BLaER1 (cell line): Measurements from ENCODE around the gene SEC14L1.
A peak's percentile ranks its signal among the peaks of the same experiment; 100 is the strongest.

Experiments used
- H3K27ac ChIP-seq: shearing (Covaris generic); formaldehyde crosslinking; 2 replicates; pipeline ENCODE4 v1.8.1; 2022
- H3K27me3 ChIP-seq: shearing (Covaris generic); formaldehyde crosslinking; 2 replicates; pipeline ENCODE4 v1.8.1; 2022
- H3K36me3 ChIP-seq: shearing (Covaris generic); formaldehyde crosslinking; 2 replicates; pipeline ENCODE4 v1.8.1; 2022
- H3K4me1 ChIP-seq: shearing (Covaris generic); formaldehyde crosslinking; 2 replicates; pipeline ENCODE4 v1.8.1; 2022
- H3K4me2 ChIP-seq: shearing (Covaris generic); formaldehyde crosslinking; 2 replicates; pipeline ENCODE4 v1.8.1; 2022
- H3K4me3 ChIP-seq: shearing (Covaris generic); formaldehyde crosslinking; 2 replicates; pipeline ENCODE4 v1.8.1; 2022
- H3K9ac ChIP-seq: shearing (Covaris generic); formaldehyde crosslinking; 2 replicates; pipeline ENCODE4 v1.8.1; 2022
- H3K9me3 ChIP-seq: shearing (Covaris generic); formaldehyde crosslinking; 2 replicates; pipeline ENCODE4 v1.8.1; 2022
- H4K20me1 ChIP-seq: shearing (Covaris generic); formaldehyde crosslinking; 2 replicates; pipeline ENCODE4 v1.8.1; 2022
- Cebpa-rat ChIP-seq: shearing (Covaris generic); IDR thresholded peaks from 2 replicates; pipeline ENCODE4 v1.8.1; 2022

SEC14L1 gene

DNA sequence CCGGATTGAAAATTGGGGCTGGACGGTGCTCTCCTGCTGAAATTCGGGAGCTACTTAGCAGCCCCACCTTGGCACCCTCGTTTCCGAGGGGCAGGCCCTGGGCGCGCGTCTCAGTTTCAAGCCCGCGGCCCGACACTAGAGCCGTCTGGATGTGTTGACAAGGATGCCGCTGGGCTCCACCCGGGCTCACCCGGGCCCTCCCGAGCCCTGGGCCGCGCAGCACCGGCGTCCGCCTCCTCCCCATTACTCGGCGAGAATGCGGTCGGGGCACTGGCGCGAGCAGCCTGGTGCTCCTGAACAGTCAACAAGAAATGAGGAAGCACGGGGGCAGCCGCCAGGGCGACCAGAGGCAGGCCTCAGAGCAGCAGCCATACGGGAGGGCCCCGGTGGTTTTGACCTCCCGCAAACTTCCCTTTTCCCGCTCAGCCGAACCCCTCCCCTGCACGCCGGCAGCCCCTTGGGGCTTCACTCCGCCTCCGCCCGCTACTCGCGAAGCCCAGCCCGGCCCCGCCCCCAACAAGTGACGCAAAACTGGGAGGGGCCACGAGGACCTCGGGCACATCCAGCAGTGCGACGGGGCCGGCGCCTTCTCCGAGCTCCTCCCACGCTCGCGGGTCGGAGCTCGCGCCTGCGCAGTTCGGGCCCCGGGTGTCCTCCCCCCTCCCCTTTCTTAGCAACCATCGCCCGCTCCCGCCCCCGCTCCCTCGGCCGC, 447 bp upstream of the SEC14L1 start:
- H3K9me3 ChIP-seq, result peaks cover 27% of the 10 kb centered on the region
- TF ChIP-seq Cebpa-rat, result no peak
- peaks cover 21% of the 10 kb centered on the region for H3K36me3 ChIP-seq
- H3K4me2 ChIP-seq, result peak overlapping the region; percentile 82
- H3K27me3 ChIP-seq, result no peaks in the 10 kb centered on the region
- peak overlapping the region; percentile 93 for H3K27ac ChIP-seq
- H3K4me1 ChIP-seq, result peaks cover 59% of the 10 kb centered on the region
- peak overlapping the region; percentile 49 for H3K4me3 ChIP-seq
- H4K20me1 ChIP-seq, result peaks cover 21% of the 10 kb centered on the region
- peak overlapping the region; percentile 75 for H3K9ac ChIP-seq

DNA sequence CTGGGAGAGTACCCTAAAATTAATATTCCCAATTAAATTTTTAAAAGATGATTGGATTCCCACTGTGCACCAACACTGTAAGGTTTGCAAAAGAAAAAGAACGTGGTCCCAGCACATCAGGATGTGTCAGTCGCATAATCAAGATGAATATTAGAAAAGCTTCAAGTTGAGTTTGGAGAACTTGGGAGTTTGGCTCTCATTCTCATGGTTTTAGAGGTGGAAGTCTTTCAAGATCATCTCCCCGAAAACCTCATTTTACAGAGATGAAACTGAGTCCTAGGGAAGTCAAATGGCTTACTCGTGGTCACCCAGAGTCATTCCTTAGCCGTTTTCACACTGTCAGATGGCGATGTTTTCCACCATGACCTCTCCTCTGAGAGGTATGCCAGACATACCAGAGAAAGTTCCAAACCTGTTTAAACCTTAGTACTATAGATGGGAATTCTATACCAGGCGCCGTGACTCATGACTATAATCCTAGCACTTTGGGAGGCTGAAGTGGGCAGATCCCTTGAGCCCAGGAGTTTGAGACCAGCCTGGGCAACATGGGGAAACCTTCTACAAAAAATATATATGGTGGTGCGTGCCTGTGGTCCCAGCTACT, 1.2 kb downstream of the SEC14L1 start:
- Histone ChIP-seq H3K9ac (peak overlapping the region; percentile 82), H3K9me3 (peaks cover 26% of the 10 kb centered on the region), H3K4me3 (peak overlapping the region; percentile 78), H3K4me2 (peak overlapping the region; percentile 90), H3K27ac (no peak overlapping the region), H3K27me3 (no peaks in the 10 kb centered on the region), H3K4me1 (peaks cover 56% of the 10 kb centered on the region), H3K36me3 (peaks cover 28% of the 10 kb centered on the region), H4K20me1 (peaks cover 21% of the 10 kb centered on the region)
- TF ChIP-seq Cebpa-rat, result no peak

DNA sequence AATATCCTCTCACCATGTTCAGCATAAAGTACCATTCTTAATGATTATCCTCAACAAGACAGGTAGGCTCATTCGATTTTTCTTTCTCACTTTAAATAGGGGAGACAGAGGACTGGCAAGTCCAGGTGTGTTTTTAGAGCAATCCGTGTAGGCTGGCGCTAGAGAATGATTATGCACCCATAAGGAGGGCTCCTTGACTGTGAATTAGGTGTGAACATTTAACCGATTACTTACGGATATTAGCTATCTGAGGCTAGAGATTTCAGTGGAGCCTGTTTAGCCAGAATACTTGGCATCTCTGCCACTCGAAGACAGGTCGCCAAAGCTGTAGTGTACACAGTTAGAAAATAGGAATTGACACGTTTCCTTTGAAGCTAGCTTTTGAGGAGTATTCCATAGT, 1.9 kb downstream of the SEC14L1 start:
- TF ChIP-seq Cebpa-rat, result no peak
- Histone ChIP-seq H3K9ac (no peak overlapping the region), H3K36me3 (peaks cover 36% of the 10 kb centered on the region), H4K20me1 (peaks cover 21% of the 10 kb centered on the region), H3K4me2 (peak overlapping the region; percentile 90), H3K9me3 (peaks cover 18% of the 10 kb centered on the region), H3K27me3 (no peaks in the 10 kb centered on the region), H3K4me1 (peaks cover 56% of the 10 kb centered on the region), H3K27ac (no peak overlapping the region), H3K4me3 (no peak overlapping the region)

DNA sequence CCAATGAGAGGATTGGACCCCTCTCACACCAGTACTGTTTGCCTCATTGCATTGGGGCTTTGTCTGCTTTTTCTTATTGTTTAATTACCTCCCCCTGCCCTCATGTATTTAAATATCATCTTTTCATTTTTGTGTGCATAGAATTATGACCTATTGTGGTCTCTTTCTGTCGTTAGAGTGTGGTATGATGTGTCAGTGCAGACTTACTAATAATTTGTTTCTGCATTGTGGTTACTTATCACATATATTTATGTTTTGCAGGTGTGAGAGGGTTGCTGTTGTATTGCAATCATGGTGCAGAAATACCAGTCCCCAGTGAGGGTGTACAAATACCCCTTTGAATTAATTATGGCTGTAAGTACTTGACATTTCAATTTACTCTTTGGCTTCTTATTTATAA, 2.5 kb downstream of the SEC14L1 start:
- Histone ChIP-seq H3K9ac (no peak overlapping the region), H3K27ac (no peak overlapping the region), H4K20me1 (peaks cover 21% of the 10 kb centered on the region), H3K36me3 (peaks cover 42% of the 10 kb centered on the region), H3K27me3 (no peaks in the 10 kb centered on the region), H3K9me3 (peaks cover 12% of the 10 kb centered on the region), H3K4me3 (no peak overlapping the region), H3K4me1 (peaks cover 56% of the 10 kb centered on the region), H3K4me2 (peak overlapping the region; percentile 90)
- TF ChIP-seq Cebpa-rat, result no peak

DNA sequence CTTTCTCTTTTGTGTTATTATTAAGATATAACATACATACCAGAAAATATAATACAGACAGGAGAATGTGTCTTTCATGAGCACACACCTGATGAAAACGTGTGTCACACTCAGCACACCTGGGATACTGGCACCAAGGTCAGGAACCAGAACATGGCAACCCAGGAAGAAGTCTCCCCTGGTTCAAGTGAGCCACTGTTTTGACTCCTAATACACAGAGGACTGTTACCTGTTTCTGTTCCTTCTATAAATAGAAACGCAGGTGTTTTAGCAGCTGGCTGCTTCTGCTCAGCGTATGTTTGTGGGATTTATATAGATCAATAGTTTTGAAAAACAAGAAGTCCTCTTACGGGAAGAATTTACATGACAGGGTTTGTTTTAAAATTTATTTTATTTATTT, 3.5 kb downstream of the SEC14L1 start:
- Histone ChIP-seq H4K20me1 (peaks cover 21% of the 10 kb centered on the region), H3K9me3 (peaks cover 3% of the 10 kb centered on the region; the same call in 1 of the 2 replicates), H3K36me3 (peaks cover 51% of the 10 kb centered on the region), H3K27ac (no peak overlapping the region), H3K4me1 (peaks cover 53% of the 10 kb centered on the region), H3K4me3 (no peak overlapping the region), H3K9ac (no peak overlapping the region), H3K4me2 (peak overlapping the region; percentile 22; the same call in 1 of the 2 replicates), H3K27me3 (no peaks in the 10 kb centered on the region)
- no peak for TF ChIP-seq Cebpa-rat

DNA sequence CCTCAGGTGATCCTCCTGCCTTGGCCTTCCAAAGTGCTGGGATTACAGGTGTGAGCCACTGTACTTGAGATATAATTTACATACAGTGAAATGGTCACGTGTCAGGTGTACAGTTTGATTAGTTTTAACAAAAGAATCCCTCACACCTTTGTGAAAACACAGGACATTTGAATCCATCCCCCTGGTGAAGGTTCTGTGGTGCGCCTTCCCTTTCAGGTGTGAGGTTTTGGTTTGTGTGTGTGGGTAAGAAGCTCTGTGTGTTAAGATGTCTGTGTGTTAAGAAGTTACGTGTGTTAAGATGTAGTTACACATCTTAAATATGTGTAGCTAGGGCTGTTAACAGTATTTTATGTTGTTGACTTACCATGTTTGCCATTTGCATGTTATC, 4.4 kb downstream of the SEC14L1 start:
- TF ChIP-seq Cebpa-rat, result no peak
- Histone ChIP-seq H3K27me3 (no peaks in the 10 kb centered on the region), H3K9me3 (no peaks in the 10 kb centered on the region), H3K9ac (no peak overlapping the region), H3K36me3 (peaks cover 58% of the 10 kb centered on the region), H3K4me1 (peaks cover 49% of the 10 kb centered on the region), H3K4me2 (no peak overlapping the region), H3K27ac (no peak overlapping the region), H4K20me1 (peaks cover 24% of the 10 kb centered on the region), H3K4me3 (no peak overlapping the region)

DNA sequence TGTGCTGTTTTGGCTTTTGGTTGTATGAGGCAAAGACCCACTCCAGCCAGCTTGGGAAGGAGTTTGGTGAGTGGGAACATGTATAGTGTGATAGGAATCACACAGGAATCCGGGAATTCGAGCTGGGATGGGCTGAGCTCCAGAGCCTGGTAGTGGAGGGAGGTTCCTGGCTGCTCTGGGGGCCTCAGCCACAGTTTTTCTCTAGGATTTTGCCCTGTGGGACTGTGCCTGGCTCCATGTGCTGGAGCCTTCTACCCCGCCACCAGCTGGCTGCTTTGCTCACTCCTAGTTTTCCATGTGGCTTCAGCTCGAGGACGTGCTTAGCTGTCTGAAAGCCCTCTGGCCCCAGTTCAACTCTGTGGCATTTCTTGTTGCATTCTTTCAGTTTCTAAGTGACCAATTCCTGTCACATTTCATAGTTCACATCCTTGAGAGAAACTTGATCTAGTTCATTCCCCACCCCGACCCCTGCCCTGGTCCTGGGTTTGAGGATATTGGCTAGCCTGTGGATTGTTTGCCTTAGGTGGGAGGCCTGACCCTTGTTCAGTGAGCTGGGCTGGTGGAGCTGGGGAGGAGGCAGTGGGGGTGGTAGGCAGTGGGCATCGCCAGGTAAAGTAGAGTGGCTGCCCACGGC, 5.0 kb downstream of the SEC14L1 start:
- H3K36me3 ChIP-seq, result peaks cover 63% of the 10 kb centered on the region

DNA sequence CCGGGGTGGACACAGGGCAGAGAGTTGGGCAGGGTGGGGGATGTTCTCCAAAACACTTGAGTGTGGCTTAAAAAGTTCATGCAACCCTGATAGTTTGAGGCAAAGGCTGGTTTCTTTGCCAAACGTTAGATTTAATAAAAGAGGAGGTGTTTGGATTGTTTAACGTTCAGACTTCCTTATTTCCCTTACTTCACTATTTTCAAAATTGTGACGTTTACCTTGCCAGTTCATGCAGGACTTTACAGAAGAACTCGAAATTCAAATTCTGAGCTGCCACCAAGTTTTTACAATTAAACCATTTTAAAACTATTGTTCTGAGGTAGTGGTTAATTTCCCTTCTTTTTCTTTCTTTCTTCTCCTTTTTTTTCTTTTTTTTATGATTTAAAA, 5.5 kb downstream of the SEC14L1 start:
- H3K4me3 ChIP-seq, result no peak overlapping the region

More for the DNA sequence above, 5.0 kb downstream of the SEC14L1 start:
- Histone ChIP-seq H3K4me2 (peak overlapping the region; percentile 2; the same call in 1 of the 2 replicates), H4K20me1 (peaks cover 29% of the 10 kb centered on the region), H3K9me3 (no peaks in the 10 kb centered on the region), H3K27ac (no peak overlapping the region), H3K4me1 (peaks cover 54% of the 10 kb centered on the region), H3K27me3 (no peaks in the 10 kb centered on the region), H3K4me3 (no peak overlapping the region), H3K9ac (no peak overlapping the region)
- no peak for TF ChIP-seq Cebpa-rat

DNA sequence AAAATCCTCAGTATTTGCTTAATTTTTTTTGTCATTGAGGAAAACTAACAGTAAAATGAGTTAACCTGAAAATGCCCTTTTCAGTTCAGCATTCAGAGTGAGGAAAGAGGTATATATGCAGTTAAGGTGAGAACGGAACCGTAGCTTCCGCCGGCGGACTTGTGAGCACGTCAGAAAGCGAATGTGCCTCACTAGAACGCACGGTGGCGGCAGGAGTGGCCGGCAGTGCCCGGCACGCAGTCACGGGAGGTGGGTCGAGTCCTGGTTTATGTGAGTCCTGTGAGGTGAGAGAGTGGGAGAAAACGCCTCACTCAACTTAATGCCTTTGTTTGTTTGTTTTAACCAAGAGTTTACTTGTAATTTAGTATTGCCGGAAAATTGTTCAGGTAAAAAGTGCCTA, 6.1 kb downstream of the SEC14L1 start:
- Histone ChIP-seq H3K9me3 (no peaks in the 10 kb centered on the region), H3K4me3 (no peak overlapping the region), H4K20me1 (peaks cover 25% of the 10 kb centered on the region), H3K4me1 (peaks cover 54% of the 10 kb centered on the region), H3K27ac (no peak overlapping the region), H3K4me2 (no peak overlapping the region), H3K9ac (no peak overlapping the region), H3K27me3 (no peaks in the 10 kb centered on the region), H3K36me3 (peaks cover 71% of the 10 kb centered on the region)
- no peak for TF ChIP-seq Cebpa-rat

More for the DNA sequence above, 5.5 kb downstream of the SEC14L1 start:
- Histone ChIP-seq H4K20me1 (peaks cover 30% of the 10 kb centered on the region), H3K9ac (no peak overlapping the region), H3K27me3 (no peaks in the 10 kb centered on the region), H3K27ac (no peak overlapping the region), H3K9me3 (no peaks in the 10 kb centered on the region), H3K36me3 (peaks cover 66% of the 10 kb centered on the region), H3K4me1 (peaks cover 54% of the 10 kb centered on the region), H3K4me2 (peak overlapping the region; percentile 2; the same call in 1 of the 2 replicates)
- no peak for TF ChIP-seq Cebpa-rat

DNA sequence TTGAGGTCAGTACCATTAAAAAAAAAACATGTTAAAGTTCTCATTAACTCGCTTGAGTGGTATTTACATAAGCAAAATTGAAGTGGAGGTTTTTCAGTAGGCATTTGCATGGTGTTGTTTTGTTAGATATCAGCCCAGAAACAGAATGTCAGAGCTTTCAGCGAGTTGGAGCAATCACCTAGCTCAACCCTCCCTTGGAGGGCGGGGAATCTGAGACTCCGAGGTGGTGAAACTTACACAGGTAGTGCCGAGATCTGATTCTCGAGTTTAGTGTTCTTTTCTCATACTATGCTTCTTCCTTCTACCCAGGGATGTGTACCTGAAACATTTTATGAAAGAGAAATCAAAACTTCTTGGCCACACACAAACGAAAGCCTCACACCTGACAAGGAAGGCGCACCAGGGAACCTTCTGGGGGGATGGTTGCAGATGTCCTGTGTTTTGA, 6.6 kb downstream of the SEC14L1 start:
- Histone ChIP-seq H3K36me3 (peaks cover 71% of the 10 kb centered on the region), H4K20me1 (peaks cover 20% of the 10 kb centered on the region), H3K4me1 (peaks cover 54% of the 10 kb centered on the region), H3K9me3 (no peaks in the 10 kb centered on the region), H3K4me3 (no peak overlapping the region), H3K27me3 (no peaks in the 10 kb centered on the region), H3K4me2 (no peak overlapping the region), H3K27ac (no peak overlapping the region), H3K9ac (no peak overlapping the region)
- no peak for TF ChIP-seq Cebpa-rat
